ENCODE data around the gene MIXL1.
A peak's percentile ranks its signal among the peaks of the same experiment; 100 is the strongest.

The MIXL1 gene

DNA sequence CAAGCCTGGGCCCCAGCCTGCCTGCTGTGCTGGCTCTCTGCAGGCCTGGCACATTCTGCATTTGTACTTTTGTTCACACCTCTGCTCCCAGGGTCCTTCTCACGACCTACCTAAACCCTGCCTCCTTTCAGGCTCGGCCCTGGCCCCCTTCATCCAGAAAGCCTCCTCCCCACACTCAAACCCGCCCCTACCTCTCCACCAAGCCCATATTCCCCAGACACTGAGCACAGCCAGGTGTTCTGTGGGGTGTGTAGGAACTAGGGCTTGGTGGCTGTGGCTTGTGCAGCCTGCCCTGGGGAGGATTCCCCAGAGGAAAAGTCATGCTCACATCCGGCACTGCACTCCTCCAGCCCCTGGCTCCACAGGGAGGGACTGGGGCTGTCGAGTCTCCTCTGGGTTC, 8.2 kb upstream of the MIXL1 start:
- no peak overlapping the region for H3K9ac ChIP-seq (ENCODE audit: low read length)
- no peaks in the 10 kb centered on the region for H4K20me1 ChIP-seq (ENCODE audit: insufficient read depth, low read length)
- no peak for TF ChIP-seq EZH2phosphoT487 (IDR thresholded peaks at IDR 0.05; ENCODE audit: low read depth)
- TF ChIP-seq, protein P1, sequence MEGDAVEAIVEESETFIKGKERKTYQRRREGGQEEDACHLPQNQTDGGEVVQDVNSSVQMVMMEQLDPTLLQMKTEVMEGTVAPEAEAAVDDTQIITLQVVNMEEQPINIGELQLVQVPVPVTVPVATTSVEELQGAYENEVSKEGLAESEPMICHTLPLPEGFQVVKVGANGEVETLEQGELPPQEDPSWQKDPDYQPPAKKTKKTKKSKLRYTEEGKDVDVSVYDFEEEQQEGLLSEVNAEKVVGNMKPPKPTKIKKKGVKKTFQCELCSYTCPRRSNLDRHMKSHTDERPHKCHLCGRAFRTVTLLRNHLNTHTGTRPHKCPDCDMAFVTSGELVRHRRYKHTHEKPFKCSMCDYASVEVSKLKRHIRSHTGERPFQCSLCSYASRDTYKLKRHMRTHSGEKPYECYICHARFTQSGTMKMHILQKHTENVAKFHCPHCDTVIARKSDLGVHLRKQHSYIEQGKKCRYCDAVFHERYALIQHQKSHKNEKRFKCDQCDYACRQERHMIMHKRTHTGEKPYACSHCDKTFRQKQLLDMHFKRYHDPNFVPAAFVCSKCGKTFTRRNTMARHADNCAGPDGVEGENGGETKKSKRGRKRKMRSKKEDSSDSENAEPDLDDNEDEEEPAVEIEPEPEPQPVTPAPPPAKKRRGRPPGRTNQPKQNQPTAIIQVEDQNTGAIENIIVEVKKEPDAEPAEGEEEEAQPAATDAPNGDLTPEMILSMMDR (IDR thresholded peaks at IDR 0.05; ENCODE audit: low read depth, low read length), result no peak
- H3K27me3 ChIP-seq (ENCODE audit: low read depth, low read length), result no peaks in the 10 kb centered on the region
- no peaks in the 10 kb centered on the region for H3K36me3 ChIP-seq (replicated peaks; ENCODE audit: low read depth, low read length)
- H3K4me1 ChIP-seq (ENCODE audit: low read length), result no peaks in the 10 kb centered on the region
- H3K79me2 ChIP-seq (ENCODE audit: low read length), result no peaks in the 10 kb centered on the region
- no peak overlapping the region for H3K4me3 ChIP-seq (ENCODE audit: low read length)
- H3K9me3 ChIP-seq (ENCODE audit: insufficient read depth, low read length), result no peaks in the 10 kb centered on the region
- no peak overlapping the region for H3K27ac ChIP-seq (ENCODE audit: low read length)
- 0 out of 2 replicates have a peak overlapping the region, but pooled peaks have one; percentile 14 for H2AFZ ChIP-seq (ENCODE audit: low read depth, low read length)
- H3K4me2 ChIP-seq (ENCODE audit: low read length), result no peak overlapping the region

DNA sequence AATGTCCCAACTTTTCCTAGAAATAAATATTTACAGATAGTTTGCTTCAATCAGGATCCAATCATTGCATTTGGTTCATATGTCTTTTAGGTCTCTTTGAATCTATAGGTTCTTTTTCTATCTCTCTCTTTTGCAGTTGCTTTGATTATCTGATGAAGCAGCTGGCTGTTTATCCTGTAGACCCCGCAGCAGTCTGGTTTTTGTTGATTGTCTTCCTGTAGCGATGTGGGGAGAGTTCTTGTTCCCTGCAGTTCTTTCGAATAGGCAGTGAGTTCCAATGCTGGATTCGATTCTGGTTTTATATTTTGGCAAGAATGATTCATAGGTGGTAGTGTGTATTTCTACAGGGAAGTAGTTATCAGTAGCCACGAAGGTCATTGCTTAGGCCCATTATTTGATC, 7.4 kb upstream of the MIXL1 start:
- H3K4me3 ChIP-seq (ENCODE audit: low read length), result no peak overlapping the region
- no peak overlapping the region for H2AFZ ChIP-seq (ENCODE audit: low read depth, low read length)
- no peak overlapping the region for H3K27ac ChIP-seq (ENCODE audit: low read length)
- no peaks in the 10 kb centered on the region for H3K9me3 ChIP-seq (ENCODE audit: insufficient read depth, low read length)
- H3K4me2 ChIP-seq (ENCODE audit: low read length), result no peak overlapping the region
- H3K4me1 ChIP-seq (ENCODE audit: low read length), result no peaks in the 10 kb centered on the region
- no peak overlapping the region for H3K9ac ChIP-seq (ENCODE audit: low read length)
- H3K27me3 ChIP-seq (ENCODE audit: low read depth, low read length), result no peaks in the 10 kb centered on the region
- H3K79me2 ChIP-seq (ENCODE audit: low read length), result no peaks in the 10 kb centered on the region
- no peaks in the 10 kb centered on the region for H4K20me1 ChIP-seq (ENCODE audit: insufficient read depth, low read length)
- no peaks in the 10 kb centered on the region for H3K36me3 ChIP-seq (replicated peaks; ENCODE audit: low read depth, low read length)
- TF ChIP-seq EZH2phosphoT487 (IDR thresholded peaks at IDR 0.05; ENCODE audit: low read depth), result no peak
- TF ChIP-seq, protein P1 (IDR thresholded peaks at IDR 0.05; ENCODE audit: low read depth, low read length), result no peak

DNA sequence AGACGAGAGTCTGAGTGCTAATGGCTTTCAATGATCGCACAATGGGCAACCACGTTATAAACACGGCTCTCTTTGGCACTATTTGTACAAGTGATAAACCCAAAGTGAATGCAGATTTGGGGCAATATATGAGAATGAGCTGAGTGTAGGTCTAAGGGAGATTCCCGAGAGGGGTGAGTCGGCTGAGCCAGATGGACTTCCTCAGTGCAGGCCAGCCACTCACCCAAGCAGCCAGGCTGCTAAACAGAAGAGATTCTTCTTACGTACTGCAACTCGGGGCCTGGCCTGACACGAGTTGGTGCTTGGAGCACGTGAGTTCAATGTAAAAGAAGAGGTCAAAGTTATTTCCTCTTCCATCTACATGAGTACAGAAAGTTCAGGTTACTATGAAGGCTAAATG, 6.2 kb upstream of the MIXL1 start:
- Histone ChIP-seq H3K79me2 (ENCODE audit: low read length) (no peaks in the 10 kb centered on the region), H3K4me2 (ENCODE audit: low read length) (no peak overlapping the region), H4K20me1 (ENCODE audit: insufficient read depth, low read length) (no peaks in the 10 kb centered on the region), H3K36me3 (replicated peaks; ENCODE audit: low read depth, low read length) (no peaks in the 10 kb centered on the region), H3K4me3 (ENCODE audit: low read length) (no peak overlapping the region), H3K27ac (ENCODE audit: low read length) (no peak overlapping the region), H2AFZ (ENCODE audit: low read depth, low read length) (no peak overlapping the region), H3K4me1 (ENCODE audit: low read length) (no peaks in the 10 kb centered on the region), H3K9ac (ENCODE audit: low read length) (no peak overlapping the region), H3K9me3 (ENCODE audit: insufficient read depth, low read length) (no peaks in the 10 kb centered on the region), H3K27me3 (ENCODE audit: low read depth, low read length) (no peaks in the 10 kb centered on the region)
- TF ChIP-seq, protein P1 (IDR thresholded peaks at IDR 0.05; ENCODE audit: low read depth, low read length), result no peak
- TF ChIP-seq EZH2phosphoT487 (IDR thresholded peaks at IDR 0.05; ENCODE audit: low read depth), result no peak

DNA sequence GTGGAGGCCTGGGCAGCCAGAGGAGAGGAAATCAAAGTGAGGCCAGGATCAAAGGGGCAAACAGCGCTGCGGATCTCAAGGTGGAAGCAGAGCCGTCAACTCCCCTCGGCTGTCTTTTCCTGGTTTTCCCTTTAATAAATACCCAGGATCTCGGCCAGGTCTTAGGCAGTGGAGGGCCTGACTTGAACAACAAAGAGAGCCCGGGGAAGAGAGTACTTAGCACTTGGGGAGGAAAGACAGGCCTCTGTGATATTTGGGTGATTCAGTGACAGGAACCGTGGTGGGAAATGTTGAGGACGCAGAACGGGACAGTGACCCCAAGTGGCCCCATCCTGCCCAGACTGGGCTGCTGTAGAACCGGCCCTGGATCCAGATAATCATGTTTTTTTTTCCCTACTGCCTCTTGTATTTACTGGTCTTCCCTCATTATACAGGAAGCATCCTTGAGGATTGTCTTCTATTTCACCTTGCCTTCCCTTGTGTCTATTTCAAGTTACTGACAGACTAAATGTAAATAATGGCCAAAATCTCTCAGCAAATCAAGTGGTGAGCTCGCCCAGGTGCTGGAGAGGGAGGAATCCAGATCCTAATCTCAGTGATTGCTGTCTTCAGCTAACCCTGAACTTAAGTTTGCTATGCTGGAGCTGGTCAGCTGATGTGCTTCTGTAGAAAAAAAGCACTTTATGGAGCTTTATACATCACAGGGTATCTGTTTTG, 2.8 kb upstream of the MIXL1 start:
- Histone ChIP-seq H3K4me2 (ENCODE audit: low read length) (no peak overlapping the region), H3K4me3 (ENCODE audit: low read length) (no peak overlapping the region), H3K9me3 (ENCODE audit: insufficient read depth, low read length) (no peaks in the 10 kb centered on the region), H3K9ac (ENCODE audit: low read length) (no peak overlapping the region), H3K4me1 (ENCODE audit: low read length) (peaks cover 3% of the 10 kb centered on the region), H3K36me3 (replicated peaks; ENCODE audit: low read depth, low read length) (peaks cover 3% of the 10 kb centered on the region), H2AFZ (ENCODE audit: low read depth, low read length) (no peak overlapping the region), H3K27ac (ENCODE audit: low read length) (no peak overlapping the region), H3K79me2 (ENCODE audit: low read length) (no peaks in the 10 kb centered on the region), H3K27me3 (ENCODE audit: low read depth, low read length) (no peaks in the 10 kb centered on the region), H4K20me1 (ENCODE audit: insufficient read depth, low read length) (no peaks in the 10 kb centered on the region)
- no peak for TF ChIP-seq EZH2phosphoT487 (IDR thresholded peaks at IDR 0.05; ENCODE audit: low read depth)
- TF ChIP-seq, protein P1 (IDR thresholded peaks at IDR 0.05; ENCODE audit: low read depth, low read length), result no peak
